ENCODE measurements around the gene ZMAT5.

ZMAT5 gene

GRCh38 chr22:29790061-29790460 is 23.3 kb upstream of the ZMAT5 start:
- Histone ChIP-seq H3K4me3 (ENCODE audit: severe bottlenecking) (no peak overlapping the region), H3K27ac (ENCODE audit: poor library complexity, severe bottlenecking) (no peak overlapping the region), H3K36me3 (ENCODE audit: low read depth) (peaks cover 32% of the 10 kb centered on the region), H3K9me3 (ENCODE audit: severe bottlenecking) (no peaks in the 10 kb centered on the region), H3K27me3 (ENCODE audit: insufficient read depth, poor library complexity, severe bottlenecking) (no peaks in the 10 kb centered on the region), H3K4me1 (ENCODE audit: insufficient read depth, poor library complexity, severe bottlenecking) (no peaks in the 10 kb centered on the region)
- DNase-seq (ENCODE audit: low spot score) (no peak), ATAC-seq (ENCODE audit: low read depth) (no peak)
- no peak for TF ChIP-seq CTCF (IDR thresholded peaks at IDR 0.05; ENCODE audit: poor library complexity, severe bottlenecking)

GRCh38 chr22:29788339-29789279 is 21.8 kb upstream of the ZMAT5 start:
- H3K27me3 ChIP-seq (ENCODE audit: insufficient read depth, poor library complexity, severe bottlenecking) = no peaks in the 10 kb centered on the region
- no peak overlapping the region for H3K27ac ChIP-seq (ENCODE audit: poor library complexity, severe bottlenecking)
- no peak overlapping the region for H3K4me3 ChIP-seq (ENCODE audit: severe bottlenecking)
- no peaks in the 10 kb centered on the region for H3K9me3 ChIP-seq (ENCODE audit: severe bottlenecking)
- no peak for TF ChIP-seq CTCF (IDR thresholded peaks at IDR 0.05; ENCODE audit: poor library complexity, severe bottlenecking)
- DNase-seq (ENCODE audit: low spot score) = no peak
- peaks cover 27% of the 10 kb centered on the region for H3K36me3 ChIP-seq (ENCODE audit: low read depth)
- no peak for ATAC-seq (ENCODE audit: low read depth)
- no peaks in the 10 kb centered on the region for H3K4me1 ChIP-seq (ENCODE audit: insufficient read depth, poor library complexity, severe bottlenecking)

GRCh38 chr22:29787371-29787980 is 20.7 kb upstream of the ZMAT5 start:
- Histone ChIP-seq H3K4me1 (ENCODE audit: insufficient read depth, poor library complexity, severe bottlenecking) (no peaks in the 10 kb centered on the region), H3K36me3 (ENCODE audit: low read depth) (peaks cover 21% of the 10 kb centered on the region), H3K9me3 (ENCODE audit: severe bottlenecking) (no peaks in the 10 kb centered on the region), H3K27me3 (ENCODE audit: insufficient read depth, poor library complexity, severe bottlenecking) (no peaks in the 10 kb centered on the region), H3K4me3 (ENCODE audit: severe bottlenecking) (no peak overlapping the region), H3K27ac (ENCODE audit: poor library complexity, severe bottlenecking) (no peak overlapping the region)
- TF ChIP-seq CTCF (IDR thresholded peaks at IDR 0.05; ENCODE audit: poor library complexity, severe bottlenecking) = no peak
- ATAC-seq (ENCODE audit: low read depth) = peak; percentile 53; the same call in 2 of the 3 replicates
- DNase-seq (ENCODE audit: low spot score) = no peak

DNA sequence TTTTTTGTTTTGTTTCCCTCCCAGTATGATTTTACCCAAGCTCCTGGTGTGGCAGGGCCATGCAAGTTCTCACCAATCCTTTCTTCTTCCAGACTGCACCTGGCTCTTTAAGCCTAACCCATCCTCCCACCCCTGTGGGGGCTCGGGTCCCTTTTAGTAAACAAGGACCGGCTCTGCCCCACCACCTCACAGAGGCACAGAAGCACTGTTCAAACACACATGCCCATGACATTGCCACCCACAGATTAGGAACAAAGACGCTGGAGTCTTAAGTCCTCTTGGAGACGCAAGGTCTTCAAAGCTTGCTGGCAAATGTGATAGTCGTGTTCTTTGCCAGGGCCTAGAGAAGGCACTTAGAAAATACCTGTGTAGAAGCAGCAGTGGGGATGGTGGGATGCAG is 19.2 kb upstream of the ZMAT5 start:
- Histone ChIP-seq H3K27ac (ENCODE audit: poor library complexity, severe bottlenecking) (no peak overlapping the region), H3K4me1 (ENCODE audit: insufficient read depth, poor library complexity, severe bottlenecking) (peaks cover 13% of the 10 kb centered on the region), H3K36me3 (ENCODE audit: low read depth) (peaks cover 14% of the 10 kb centered on the region), H3K4me3 (ENCODE audit: severe bottlenecking) (no peak overlapping the region), H3K9me3 (ENCODE audit: severe bottlenecking) (no peaks in the 10 kb centered on the region), H3K27me3 (ENCODE audit: insufficient read depth, poor library complexity, severe bottlenecking) (no peaks in the 10 kb centered on the region)
- ATAC-seq (ENCODE audit: low read depth) (no peak), DNase-seq (ENCODE audit: low spot score) (no peak)
- no peak for TF ChIP-seq CTCF (IDR thresholded peaks at IDR 0.05; ENCODE audit: poor library complexity, severe bottlenecking)
